HEK293T (cell line): ENCODE data around the gene GRAMD2B.

ENCODE experiments used
- CTCF ChIA-PET: fragments of 350-600 bp; formaldehyde crosslinking; extraction: SDS; loops from one replicate; lab custom pipeline; 2021; ENCODE audit warnings: antibody characterized with exemption, inconsistent platforms; lab: Yijun Ruan, JAX
- POLR2A ChIA-PET: fragments of 350-600 bp; formaldehyde crosslinking; extraction: SDS; loops from one replicate; lab custom pipeline; 2020; ENCODE audit warnings: antibody characterized with exemption, inconsistent platforms; lab: Yijun Ruan, JAX
- DNase-seq: peaks from one replicate; pipeline ENCODE4 v3.0.0; 2012; ENCODE audit warnings: mixed read lengths; ENCODE audit errors: extremely low spot score
- ARNT ChIP-seq: fragments of 450-650 bp; IDR thresholded peaks from 2 replicates; pipeline ENCODE4 v1.6.1; 2017; ENCODE audit warnings: mild to moderate bottlenecking
- BHLHE40 ChIP-seq: fragments of 450-650 bp; IDR thresholded peaks from 2 replicates; pipeline ENCODE4 v1.6.1; 2016; ENCODE audit warnings: mild to moderate bottlenecking, moderate library complexity, borderline replicate concordance
- CTBP1 ChIP-seq: fragments of 450-650 bp; IDR thresholded peaks from 2 replicates; pipeline ENCODE4 v1.6.1; 2016; ENCODE audit warnings: borderline replicate concordance
- ELF4 ChIP-seq: fragments of 450-650 bp; IDR thresholded peaks from 2 replicates; pipeline ENCODE4 v1.6.1; 2017; ENCODE audit warnings: antibody characterized with exemption
- FOXA1 ChIP-seq: fragments of 450-650 bp; IDR thresholded peaks from 2 replicates; pipeline ENCODE4 v1.6.1; 2016; ENCODE audit warnings: mild to moderate bottlenecking
- FOXK2 ChIP-seq: fragments of 450-650 bp; IDR thresholded peaks from 2 replicates; pipeline ENCODE4 v1.6.1; 2016; ENCODE audit warnings: mild to moderate bottlenecking
- FOXM1 ChIP-seq: fragments of 450-650 bp; IDR thresholded peaks from 2 replicates; pipeline ENCODE4 v1.6.1; 2017; ENCODE audit warnings: mild to moderate bottlenecking, borderline replicate concordance
- HDGF ChIP-seq: fragments of 450-650 bp; IDR thresholded peaks from 2 replicates; pipeline ENCODE4 v1.6.1; 2017; ENCODE audit warnings: antibody characterized with exemption, borderline replicate concordance
- L3MBTL2 ChIP-seq: fragments of 450-650 bp; conservative IDR thresholded peaks from 2 replicates; pipeline ENCODE4 v1.6.1; 2016; ENCODE audit warnings: mild to moderate bottlenecking
- LEF1 ChIP-seq: fragments of 450-650 bp; IDR thresholded peaks from 2 replicates; pipeline ENCODE4 v1.6.1; 2017; ENCODE audit warnings: mild to moderate bottlenecking, borderline replicate concordance
- NFRKB ChIP-seq: fragments of 450-650 bp; IDR thresholded peaks from 2 replicates; pipeline ENCODE4 v1.6.1; 2016; ENCODE audit warnings: mild to moderate bottlenecking, moderate library complexity
- PKNOX1 ChIP-seq: fragments of 450-650 bp; IDR thresholded peaks from 2 replicates; pipeline ENCODE4 v1.6.1; 2016
- SP1 ChIP-seq: fragments of 450-650 bp; IDR thresholded peaks from 2 replicates; pipeline ENCODE4 v1.6.1; 2017
- SUZ12 ChIP-seq: fragments of 450-650 bp; IDR thresholded peaks from 2 replicates; pipeline ENCODE4 v1.6.1; 2016; ENCODE audit warnings: mild to moderate bottlenecking
- TARDBP ChIP-seq: fragments of 450-650 bp; IDR thresholded peaks from 2 replicates; pipeline ENCODE4 v1.6.1; 2016
- ZNF384 ChIP-seq: fragments of 450-650 bp; IDR thresholded peaks from 2 replicates; pipeline ENCODE4 v1.6.1; 2016

Gene GRAMD2B

GRCh38 chr5:126402621-126403555 is 20.3 kb upstream of the GRAMD2B start:
- TF ChIP-seq L3MBTL2 (no peak), LEF1 (no peak), PKNOX1 (no peak), FOXK2 (no peak), FOXM1 (no peak), FOXA1 (no peak), SUZ12 (no peak), HDGF (no peak), NFRKB (no peak), BHLHE40 (no peak), ARNT (no peak), ELF4 (no peak), ZNF384 (no peak), CTBP1 (no peak), TARDBP (no peak), SP1 (no peak)
- ChIA-PET POLR2A (no interaction called here), CTCF (no interaction called here)
- no peak for DNase-seq

GRCh38 chr5:126403876-126404275 is 19.3 kb upstream of the GRAMD2B start:
- DNase-seq = no peak
- ChIA-PET CTCF (interaction anchor here (0.6 kb wide), 1 partner anchor 97 kb away, joined by 3 read pairs; no protein-coding TSS in a partner anchor), POLR2A (no interaction called here)
- TF ChIP-seq FOXM1 = no peak
- no peak for TF ChIP-seq CTBP1
- no peak for TF ChIP-seq PKNOX1
- no peak for TF ChIP-seq ARNT
- no peak for TF ChIP-seq FOXA1
- no peak for TF ChIP-seq TARDBP
- TF ChIP-seq ELF4 = no peak
- no peak for TF ChIP-seq NFRKB
- no peak for TF ChIP-seq ZNF384
- no peak for TF ChIP-seq FOXK2
- no peak for TF ChIP-seq HDGF
- TF ChIP-seq L3MBTL2 = no peak
- TF ChIP-seq SP1 = no peak

GRCh38 chr5:126410623-126411022 is 12.6 kb upstream of the GRAMD2B start:
- no peak for DNase-seq
- CTCF ChIA-PET = no interaction called here
- POLR2A ChIA-PET = no interaction called here
- TF ChIP-seq FOXK2 (no peak), TARDBP (no peak), HDGF (no peak), SP1 (no peak), BHLHE40 (no peak), ZNF384 (no peak), FOXA1 (no peak), ARNT (no peak), SUZ12 (no peak), NFRKB (no peak), PKNOX1 (no peak), FOXM1 (no peak), L3MBTL2 (no peak), LEF1 (no peak), ELF4 (no peak), CTBP1 (no peak)

GRCh38 chr5:126413856-126414255 is 9.4 kb upstream of the GRAMD2B start:
- no peak for DNase-seq
- ChIA-PET CTCF (no interaction called here), POLR2A (interaction anchor here (2.0 kb wide), 1 partner anchor 10 kb away, joined by 5 read pairs; no protein-coding TSS in a partner anchor)
- TF ChIP-seq L3MBTL2 (no peak), ELF4 (no peak), ZNF384 (no peak), FOXM1 (no peak), PKNOX1 (no peak), TARDBP (no peak), HDGF (no peak), SP1 (no peak), FOXK2 (no peak), LEF1 (no peak), ARNT (no peak), NFRKB (no peak)

GRCh38 chr5:126414874-126415502 is 8.2 kb upstream of the GRAMD2B start:
- ChIA-PET CTCF (no interaction called here), POLR2A (interaction anchor here (2.0 kb wide), 1 partner anchor 9 kb away, joined by 5 read pairs; no protein-coding TSS in a partner anchor)
- TF ChIP-seq ELF4 = no peak
- no peak for TF ChIP-seq PKNOX1
- no peak for TF ChIP-seq FOXM1
- TF ChIP-seq LEF1 = no peak
- TF ChIP-seq NFRKB = no peak
- TF ChIP-seq BHLHE40 = no peak
- no peak for TF ChIP-seq L3MBTL2
- no peak for TF ChIP-seq SUZ12
- TF ChIP-seq FOXA1 = no peak
- TF ChIP-seq FOXK2 = no peak
- no peak for TF ChIP-seq ARNT
- TF ChIP-seq ZNF384 = no peak
- no peak for TF ChIP-seq HDGF
- TF ChIP-seq TARDBP = no peak
- TF ChIP-seq SP1 = no peak
- TF ChIP-seq CTBP1 = no peak
- DNase-seq = no peak
